Ectodermal cell (in vitro differentiated cells): ENCODE results near the gene CORO6.

Experiments used
- H3K27ac ChIP-seq: 2 replicates; pipeline ENCODE4 v1.7.0; 2013; ENCODE audit warnings: mild to moderate bottlenecking, low read depth, low read length; ENCODE audit not compliant: insufficient read depth, poor library complexity, severe bottlenecking
- H3K27me3 ChIP-seq: 2 replicates; pipeline ENCODE4 v1.7.0; 2013; ENCODE audit warnings: mild to moderate bottlenecking, low read length; ENCODE audit not compliant: insufficient read depth, control insufficient read depth, poor library complexity, severe bottlenecking
- H3K36me3 ChIP-seq: one replicate; pipeline ENCODE4 v1.7.0; 2013; ENCODE audit warnings: low read length; ENCODE audit not compliant: control insufficient read depth, insufficient read depth
- H3K4me1 ChIP-seq: one replicate; pipeline ENCODE4 v1.7.0; 2013; ENCODE audit warnings: low read length; ENCODE audit not compliant: control insufficient read depth, insufficient read depth
- H3K4me3 ChIP-seq: 2 replicates; pipeline ENCODE4 v1.7.0; 2013; ENCODE audit warnings: low read depth, low read length, control low read depth; ENCODE audit not compliant: insufficient read depth
- H3K9me3 ChIP-seq: 2 replicates; pipeline ENCODE4 v1.7.0; 2013; ENCODE audit warnings: mild to moderate bottlenecking, low read length, moderate library complexity; ENCODE audit not compliant: control insufficient read depth
- WGBS, 2 experiments: methylation state at CpG; one replicate each; pipeline ENCODE4 v1.1.7; 2013; ENCODE audit warnings: missing lambda C conversion rate in 2 of 2; 5-methylcytosine and 5-hydroxymethylcytosine counted together

Gene CORO6

DNA sequence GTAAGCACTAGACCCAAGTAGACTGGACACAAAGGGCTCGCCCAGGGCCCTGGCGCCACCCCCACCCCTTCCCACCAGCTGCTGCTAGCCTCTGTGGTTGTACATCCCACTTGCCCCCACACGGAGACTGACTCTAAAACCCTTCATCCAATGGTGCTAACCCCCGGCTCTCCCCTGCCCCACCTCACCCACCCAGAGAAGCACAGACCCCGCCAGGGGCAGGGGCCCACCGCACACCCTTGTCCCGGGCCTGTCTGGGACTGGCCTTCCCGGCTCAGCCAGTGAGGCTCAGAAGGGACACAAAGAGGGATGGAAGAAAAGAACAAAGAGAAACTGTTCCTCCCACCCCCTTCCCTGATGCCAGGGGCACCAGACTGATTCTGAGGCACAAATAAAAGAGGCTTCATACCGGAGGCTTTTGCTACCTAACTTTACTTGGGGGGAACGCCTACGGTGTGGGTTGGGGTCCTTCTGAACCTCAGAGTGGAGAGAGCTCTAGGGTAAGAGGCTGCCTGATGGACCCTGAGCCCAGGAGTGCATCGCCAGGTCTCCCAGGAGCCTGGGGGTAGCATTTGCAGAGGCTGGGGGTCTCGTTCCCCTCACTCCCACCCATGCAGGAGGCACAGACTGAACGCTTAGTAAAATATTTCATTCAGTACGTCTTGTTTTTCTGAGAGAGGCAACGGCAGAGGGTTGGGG is 8.2 kb downstream of the CORO6 start:
- H3K4me1 ChIP-seq = peaks cover 28% of the 10 kb centered on the region
- WGBS, 2 experiments = 72 to 73% methylated on average over 15 to 16 of the region's 16 CpGs
- no peak overlapping the region for H3K4me3 ChIP-seq
- H3K9me3 ChIP-seq = no peaks in the 10 kb centered on the region
- H3K36me3 ChIP-seq = no peaks in the 10 kb centered on the region
- peaks cover 69% of the 10 kb centered on the region for H3K27me3 ChIP-seq
- no peak overlapping the region for H3K27ac ChIP-seq

- Histone ChIP-seq H3K36me3 (no peaks in the 10 kb centered on the region), H3K9me3 (no peaks in the 10 kb centered on the region), H3K4me1 (peaks cover 28% of the 10 kb centered on the region), H3K27ac (no peak overlapping the region), H3K27me3 (peaks cover 62% of the 10 kb centered on the region), H3K4me3 (no peak overlapping the region)
- WGBS, 2 experiments = 40 to 41% methylated on average over 13 of the region's 13 CpGs
Observed at GRCh38 chr17:29613856-29614255, 8.9 kb downstream of the CORO6 start.

DNA sequence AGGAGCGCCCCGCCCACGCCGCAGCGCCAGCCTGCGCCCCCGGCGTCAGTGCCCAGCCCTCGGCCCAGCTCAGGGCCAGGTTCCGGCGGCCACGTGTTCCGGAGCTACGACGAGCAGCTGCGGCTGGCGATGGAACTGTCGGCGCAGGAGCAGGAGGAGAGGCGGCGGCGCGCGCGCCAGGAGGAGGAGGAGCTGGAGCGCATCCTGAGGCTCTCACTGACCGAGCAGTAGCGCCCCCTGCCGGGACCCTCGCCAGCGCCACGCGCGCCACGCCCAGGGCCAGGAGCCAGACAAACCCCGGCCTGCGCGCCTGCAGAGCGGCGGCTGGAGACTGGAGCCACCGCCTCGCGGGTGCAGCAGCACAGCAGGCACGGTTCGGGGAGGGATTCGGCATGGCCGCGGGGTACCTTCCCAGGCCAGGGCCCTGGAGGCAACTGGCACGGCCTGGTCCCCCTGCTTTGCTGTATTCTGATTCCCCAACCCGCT is 9.3 kb downstream of the CORO6 start:
- Histone ChIP-seq H3K9me3 (no peaks in the 10 kb centered on the region), H3K27ac (no peak overlapping the region), H3K4me1 (peaks cover 28% of the 10 kb centered on the region), H3K27me3 (peaks cover 58% of the 10 kb centered on the region), H3K36me3 (no peaks in the 10 kb centered on the region), H3K4me3 (no peak overlapping the region)
- WGBS, 2 experiments = 6 to 7% methylated on average over 50 of the region's 50 CpGs

- no peaks in the 10 kb centered on the region for H3K36me3 ChIP-seq
- H3K4me1 ChIP-seq = peaks cover 28% of the 10 kb centered on the region
- WGBS, 2 experiments = 92% methylated on average over 85 of the region's 85 CpGs
- no peak overlapping the region for H3K27ac ChIP-seq
- no peak overlapping the region for H3K4me3 ChIP-seq
- H3K27me3 ChIP-seq = peaks cover 50% of the 10 kb centered on the region
- no peaks in the 10 kb centered on the region for H3K9me3 ChIP-seq
Observed at GRCh38 chr17:29612404-29613280, 10.1 kb downstream of the CORO6 start.

GRCh38 chr17:29612094-29612403 is 10.7 kb downstream of the CORO6 start:
- Histone ChIP-seq H3K27ac (no peak overlapping the region), H3K27me3 (peaks cover 44% of the 10 kb centered on the region), H3K4me1 (peaks cover 22% of the 10 kb centered on the region), H3K4me3 (no peak overlapping the region), H3K36me3 (no peaks in the 10 kb centered on the region), H3K9me3 (no peaks in the 10 kb centered on the region)
- WGBS, 2 experiments = 96 to 97% methylated on average over 12 of the region's 12 CpGs

DNA sequence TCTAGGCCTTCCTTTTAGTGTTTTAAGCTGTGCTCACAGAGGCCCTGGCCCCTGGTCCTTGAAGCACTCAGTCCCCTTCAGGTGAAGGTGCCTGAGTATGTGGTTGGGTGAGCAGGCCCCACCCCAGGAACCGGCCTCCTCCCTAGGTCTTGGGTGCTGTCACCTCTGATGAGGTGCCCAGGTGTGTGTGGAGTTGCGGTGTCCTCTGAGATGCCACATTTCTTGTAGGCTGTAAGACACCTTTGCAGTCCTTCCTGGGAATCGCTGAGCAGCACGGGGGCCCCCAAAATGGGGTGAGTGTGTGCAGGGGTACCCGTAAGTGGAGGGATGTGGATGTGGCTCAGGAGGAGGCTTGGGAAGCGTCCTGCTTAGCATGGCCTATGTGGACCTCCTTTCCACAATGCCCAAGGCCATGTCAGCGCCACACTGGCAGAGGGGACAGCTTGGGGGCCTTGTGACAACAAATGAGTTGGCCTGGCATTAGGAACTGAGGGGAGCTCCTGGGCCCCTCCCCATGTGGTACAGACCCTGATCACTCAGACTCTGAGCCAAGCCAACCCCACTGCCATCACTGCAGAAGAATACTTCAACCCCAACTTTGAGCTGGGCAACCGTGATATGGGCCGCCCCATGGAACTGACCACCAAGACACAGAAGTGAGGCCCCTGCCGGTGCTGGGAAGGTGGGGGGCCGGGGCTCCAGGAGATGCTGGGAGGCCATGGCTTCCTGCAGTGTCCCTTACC is 11.2 kb downstream of the CORO6 start:
- H3K4me1 ChIP-seq = peaks cover 17% of the 10 kb centered on the region
- H3K4me3 ChIP-seq = no peak overlapping the region
- H3K9me3 ChIP-seq = no peaks in the 10 kb centered on the region
- H3K27ac ChIP-seq = no peak overlapping the region
- H3K27me3 ChIP-seq = peaks cover 39% of the 10 kb centered on the region
- H3K36me3 ChIP-seq = no peaks in the 10 kb centered on the region
- 95 to 96% methylated on average over 11 of the region's 11 CpGs for WGBS, 2 experiments

- no peak overlapping the region for H3K4me3 ChIP-seq
- H3K27me3 ChIP-seq = peaks cover 28% of the 10 kb centered on the region
- no peaks in the 10 kb centered on the region for H3K36me3 ChIP-seq
- H3K9me3 ChIP-seq = no peaks in the 10 kb centered on the region
- peaks cover 15% of the 10 kb centered on the region for H3K4me1 ChIP-seq
- WGBS, 2 experiments = 88 to 93% methylated on average over 3 of the region's 3 CpGs
- H3K27ac ChIP-seq = no peak overlapping the region
Observed at GRCh38 chr17:29610395-29610794, 12.3 kb downstream of the CORO6 start.

DNA sequence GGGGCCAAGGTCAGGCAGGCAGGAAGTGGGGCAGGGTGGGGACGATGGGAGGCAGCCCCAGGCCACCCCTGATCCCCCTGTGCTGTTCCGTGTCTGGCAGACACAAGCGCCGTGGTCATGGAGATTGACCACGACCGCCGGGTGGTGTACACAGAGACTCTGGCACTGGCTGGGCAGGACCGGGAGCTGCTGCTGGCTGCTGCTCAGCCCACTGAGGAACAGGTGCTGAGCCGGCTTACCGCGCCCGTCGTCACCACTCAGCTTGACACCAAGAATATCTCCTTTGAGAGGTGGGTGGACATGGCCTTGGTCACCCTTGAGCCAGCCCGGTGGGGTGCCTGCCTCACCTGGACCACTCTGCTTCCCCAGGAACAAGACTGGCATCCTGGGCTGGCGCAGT is 13.7 kb downstream of the CORO6 start:
- Histone ChIP-seq H3K4me3 (no peak overlapping the region), H3K36me3 (no peaks in the 10 kb centered on the region), H3K27ac (no peak overlapping the region), H3K27me3 (peaks cover 14% of the 10 kb centered on the region), H3K4me1 (peaks cover 5% of the 10 kb centered on the region), H3K9me3 (no peaks in the 10 kb centered on the region)
- 92 to 95% methylated on average over 15 of the region's 15 CpGs for WGBS, 2 experiments

- WGBS, 2 experiments = 90% methylated on average over 29 of the region's 29 CpGs
- no peak overlapping the region for H3K27ac ChIP-seq
- no peaks in the 10 kb centered on the region for H3K36me3 ChIP-seq
- peaks cover 2% of the 10 kb centered on the region for H3K27me3 ChIP-seq
- H3K4me1 ChIP-seq = no peaks in the 10 kb centered on the region
- no peaks in the 10 kb centered on the region for H3K9me3 ChIP-seq
- H3K4me3 ChIP-seq = no peak overlapping the region
Observed at GRCh38 chr17:29607557-29608195, 15.0 kb downstream of the CORO6 start.
